Measurements from ENCODE around the gene HSPA4L.

The HSPA4L gene

GRCh38 chr4:127870688-127871087 lies 88.6 kb downstream of the HSPA4L start:
- no peak for DNase-seq

GRCh38 chr4:127875791-127876190 lies 93.7 kb downstream of the HSPA4L start:
- no peak for DNase-seq

- DNase-seq: peak; percentile 63
Observed at GRCh38 chr4:127880763-127881562, 98.8 kb downstream of the HSPA4L start, which contains the start of gene PLK4. PLK4 (plus strand) TSS chr4:127880893; CDS start chr4:127881135, 242 bp downstream.

GRCh38 chr4:127881563-127881864 lies 99.4 kb downstream of the HSPA4L start:
- no peak for DNase-seq

- no peak for DNase-seq
Observed at GRCh38 chr4:127888559-127888958, 106.4 kb downstream of the HSPA4L start.

GRCh38 chr4:127889903-127890302 lies 107.8 kb downstream of the HSPA4L start:
- DNase-seq: no peak
